HK-2 (cell line): ENCODE measurements around the gene SP110.
"Not testable (repeated sequence)": the region's sequence is repeated elsewhere in the genome, so short reads cannot be mapped to it uniquely, and the experiment has no call there.

ENCODE experiments used
- DNase-seq: peaks from one replicate; pipeline ENCODE4 v3.0.0-alpha.2; 2018; ENCODE audit not compliant: unreplicated experiment

SP110 gene

GRCh38 chr2:230127195-230127594, 92.6 kb downstream of the SP110 start:
- no peak for DNase-seq

GRCh38 chr2:230124757-230125431, 94.9 kb downstream of the SP110 start:
- no peak for DNase-seq

- no peak for DNase-seq
These were observed 95.5 kb downstream of the SP110 start for GRCh38 chr2:230124235-230124634.

GRCh38 chr2:230120376-230120775, 99.4 kb downstream of the SP110 start:
- not testable (repeated sequence) for DNase-seq

- not testable (repeated sequence) for DNase-seq
These were observed 100.0 kb downstream of the SP110 start for GRCh38 chr2:230119827-230120226.
